ENCODE results near the gene SLITRK5. TPM values are rescaled to one million over a fixed set of nuclear protein-coding genes. Genes with fewer than 3 reads are reported as not detected.
A peak's percentile ranks its signal among the peaks of the same experiment; 100 is the strongest.

SLITRK5 gene
- total RNA-seq, 1 experiment from 2014 or later = not detected

DNA sequence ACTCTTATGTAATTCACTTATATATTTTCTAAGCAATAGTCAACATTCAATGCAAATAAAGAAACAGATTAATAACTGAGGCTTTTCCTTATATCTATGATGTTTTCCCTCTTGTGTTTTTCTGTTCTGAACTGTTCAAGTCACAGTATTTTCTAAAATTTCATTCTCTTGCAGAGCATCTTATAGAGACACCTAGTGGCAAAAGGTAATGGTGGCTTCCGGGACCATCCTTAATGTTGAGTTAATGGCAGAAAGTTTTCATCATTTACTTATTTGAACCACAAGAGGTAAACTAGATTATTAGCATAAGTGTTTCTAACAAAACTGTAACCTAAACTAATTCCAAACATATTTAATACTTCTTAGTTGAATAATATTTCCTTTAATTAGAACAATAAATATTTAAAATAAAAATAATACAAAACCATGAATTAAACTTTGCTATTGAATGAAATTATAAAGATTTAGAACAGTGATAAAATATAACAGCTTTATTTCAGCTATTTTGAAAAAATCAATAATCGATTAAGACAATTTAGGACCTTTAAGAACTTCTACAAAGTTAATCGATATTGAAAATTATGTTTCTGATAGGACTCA lies 1.7 kb upstream of the SLITRK5 start:
- H3K4me3 ChIP-seq (ENCODE audit: low read depth, low read length) = no peak overlapping the region
- no peak overlapping the region for H3K27ac Mint-ChIP-seq (ENCODE audit: unreplicated experiment)
- no peaks in the 10 kb centered on the region for H3K4me1 ChIP-seq
- no peaks in the 10 kb centered on the region for H3K27me3 ChIP-seq (replicated peaks; ENCODE audit: control insufficient read depth, insufficient read depth, low read length)
- no peak overlapping the region for H3K4me3 Mint-ChIP-seq (ENCODE audit: unreplicated experiment)
- intact Hi-C loops (cut with micrococcal nuclease; ENCODE audit: unreplicated experiment) = loop anchor here (1.0 to 10.0 kb wide), 3 partner anchors 272 to 799 kb away; no protein-coding TSS in a partner anchor
- peak; percentile 47 to 66 for TF ChIP-seq CTCF (IDR thresholded peaks at IDR 0.05; ENCODE audit: insufficient read depth in 1 of 2, low read depth in 1 of 2, low read length in 1 of 2, severe bottlenecking in 1 of 2, unreplicated experiment in 1 of 2)
- H3K27me3 Mint-ChIP-seq (ENCODE audit: insufficient read depth, unreplicated experiment) = no peaks in the 10 kb centered on the region
- peaks cover 10% of the 10 kb centered on the region for H3K9me3 Mint-ChIP-seq (ENCODE audit: unreplicated experiment)
- DNase-seq = peak in 1 of 2 experiments; percentile 49
- BruUV-seq (replicated peaks) = no TSS peak
- POLR2A ChIA-PET = no interaction called here
- H3K36me3 Mint-ChIP-seq (ENCODE audit: insufficient read depth, unreplicated experiment) = peaks cover 6% of the 10 kb centered on the region
- H3K36me3 ChIP-seq (ENCODE audit: control insufficient read depth, insufficient read depth, low read length) = no peaks in the 10 kb centered on the region
- no peaks in the 10 kb centered on the region for H3K9me3 ChIP-seq
- H3K4me1 Mint-ChIP-seq (ENCODE audit: low read depth, unreplicated experiment) = no peaks in the 10 kb centered on the region
- CTCF ChIA-PET = no interaction called here

DNA sequence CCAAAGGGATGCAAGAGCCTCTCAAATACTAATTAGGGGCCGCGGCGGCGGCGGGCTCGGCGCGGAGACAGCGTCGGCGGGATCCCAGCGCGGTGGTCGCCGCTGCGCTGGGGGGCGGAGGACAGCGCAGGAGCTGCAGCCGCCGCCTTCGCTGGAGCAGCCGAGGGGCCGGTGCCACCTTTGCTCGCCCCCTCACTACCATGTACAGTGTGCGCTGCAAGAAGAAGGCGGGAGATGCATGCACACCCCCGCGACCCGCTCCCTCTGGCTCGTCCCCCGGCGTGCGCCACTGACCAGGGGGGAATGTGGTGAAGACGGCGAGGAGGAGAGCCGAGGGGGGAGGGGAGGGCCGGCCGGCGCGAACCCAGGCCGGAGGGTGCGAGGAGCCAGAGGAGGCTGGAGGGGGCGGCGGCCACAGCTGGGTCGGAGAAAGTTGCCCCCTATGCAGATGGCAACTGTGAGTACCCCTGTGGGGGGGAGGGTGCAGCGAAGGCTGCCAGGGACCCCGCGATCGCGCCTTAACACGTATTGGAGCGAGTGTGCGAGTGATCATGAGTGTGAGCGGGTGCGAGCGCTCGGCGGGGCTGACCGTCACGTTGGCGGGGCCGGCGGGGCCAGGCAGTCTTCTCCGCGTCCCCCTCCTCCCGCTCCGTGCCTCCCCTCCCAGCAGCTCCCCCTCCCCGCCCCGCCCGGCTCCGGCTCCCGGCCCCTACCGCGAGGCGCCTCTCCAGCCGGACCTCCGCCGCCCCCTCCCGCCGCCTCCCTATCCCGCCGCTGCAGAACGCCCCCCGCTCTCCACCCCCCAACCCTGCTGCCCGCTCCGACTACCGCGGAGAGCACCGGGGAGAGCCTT lies 808 bp downstream of the SLITRK5 start:
- Mint-ChIP-seq H3K36me3 (ENCODE audit: insufficient read depth, unreplicated experiment) (peaks cover 6% of the 10 kb centered on the region), H3K27me3 (ENCODE audit: insufficient read depth, unreplicated experiment) (no peaks in the 10 kb centered on the region), H3K4me1 (ENCODE audit: low read depth, unreplicated experiment) (no peaks in the 10 kb centered on the region), H3K4me3 (ENCODE audit: unreplicated experiment) (no peak overlapping the region), H3K9me3 (ENCODE audit: unreplicated experiment) (peaks cover 10% of the 10 kb centered on the region), H3K27ac (ENCODE audit: unreplicated experiment) (no peak overlapping the region)
- CTCF ChIA-PET = no interaction called here
- Histone ChIP-seq H3K4me3 (ENCODE audit: low read depth, low read length) (no peak overlapping the region), H3K27me3 (replicated peaks; ENCODE audit: control insufficient read depth, insufficient read depth, low read length) (no peaks in the 10 kb centered on the region), H3K36me3 (ENCODE audit: control insufficient read depth, insufficient read depth, low read length) (no peaks in the 10 kb centered on the region), H3K4me1 (no peaks in the 10 kb centered on the region), H3K9me3 (no peaks in the 10 kb centered on the region)
- POLR2A ChIA-PET = no interaction called here
- DNase-seq = no peak
- no TSS peak for BruUV-seq (replicated peaks)
- TF ChIP-seq CTCF (IDR thresholded peaks at IDR 0.05; ENCODE audit: insufficient read depth in 1 of 2, low read depth in 1 of 2, low read length in 1 of 2, severe bottlenecking in 1 of 2, unreplicated experiment in 1 of 2) = no peak
- intact Hi-C loops (cut with micrococcal nuclease; ENCODE audit: unreplicated experiment) = loop anchor here (5.0 kb wide), 1 partner anchor 390 kb away; no protein-coding TSS in a partner anchor

DNA sequence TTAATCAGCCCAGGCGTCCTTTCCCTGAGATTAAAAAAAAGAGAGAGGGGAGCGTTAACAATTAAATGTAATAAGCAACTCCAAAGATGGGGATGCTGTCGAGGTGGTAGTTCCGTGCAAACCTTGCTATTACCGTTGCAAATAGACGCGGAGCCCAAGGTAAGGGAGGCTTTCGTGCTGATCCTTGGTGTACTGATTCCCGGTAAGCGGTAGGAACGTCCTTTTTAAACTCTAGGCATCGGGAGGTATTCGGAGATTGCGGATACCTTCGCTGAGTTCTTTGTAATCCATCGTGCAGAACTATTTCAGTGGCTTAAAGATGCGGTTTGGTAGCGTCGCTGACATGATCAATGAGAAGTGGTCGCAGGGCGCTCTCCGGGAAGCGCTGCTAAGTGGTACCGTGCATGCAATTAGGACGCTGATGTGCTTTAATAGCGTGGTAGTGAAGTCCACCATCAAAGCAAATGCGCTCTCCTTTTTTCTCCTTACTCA lies 3.1 kb downstream of the SLITRK5 start:
- no peaks in the 10 kb centered on the region for H3K27me3 ChIP-seq (replicated peaks; ENCODE audit: control insufficient read depth, insufficient read depth, low read length)
- no peaks in the 10 kb centered on the region for H3K9me3 ChIP-seq
- no peaks in the 10 kb centered on the region for H3K27me3 Mint-ChIP-seq (ENCODE audit: insufficient read depth, unreplicated experiment)
- no peaks in the 10 kb centered on the region for H3K4me1 ChIP-seq
- CTCF ChIA-PET = no interaction called here
- H3K9me3 Mint-ChIP-seq (ENCODE audit: unreplicated experiment) = peaks cover 10% of the 10 kb centered on the region
- intact Hi-C loops (cut with micrococcal nuclease; ENCODE audit: unreplicated experiment) = loop anchor here (5.0 kb wide), 1 partner anchor 392 kb away; no protein-coding TSS in a partner anchor
- no peaks in the 10 kb centered on the region for H3K36me3 ChIP-seq (ENCODE audit: control insufficient read depth, insufficient read depth, low read length)
- no peaks in the 10 kb centered on the region for H3K4me1 Mint-ChIP-seq (ENCODE audit: low read depth, unreplicated experiment)
- POLR2A ChIA-PET = no interaction called here
- no TSS peak for BruUV-seq (replicated peaks)
- no peak overlapping the region for H3K27ac Mint-ChIP-seq (ENCODE audit: unreplicated experiment)
- no peak overlapping the region for H3K4me3 ChIP-seq (ENCODE audit: low read depth, low read length)
- peaks cover 6% of the 10 kb centered on the region for H3K36me3 Mint-ChIP-seq (ENCODE audit: insufficient read depth, unreplicated experiment)
- TF ChIP-seq CTCF (IDR thresholded peaks at IDR 0.05; ENCODE audit: insufficient read depth in 1 of 2, low read depth in 1 of 2, low read length in 1 of 2, severe bottlenecking in 1 of 2, unreplicated experiment in 1 of 2) = no peak
- DNase-seq = no peak
- no peak overlapping the region for H3K4me3 Mint-ChIP-seq (ENCODE audit: unreplicated experiment)

All from Caco-2 (cell line).